Measurements from ENCODE around the gene ATP5IF1. TPM values are rescaled to one million over a fixed set of nuclear protein-coding genes. Genes with fewer than 3 reads are reported as not detected.
A peak's percentile ranks its signal among the peaks of the same experiment; 100 is the strongest.

The ATP5IF1 gene
- total and polyA plus RNA-seq, 2 donors (not counting 1 experiment from before 2014, with no cell fraction given): 88.1 to 128 TPM

- Mint-ChIP-seq H3K27ac (no peak overlapping the region), H3K4me3 (no peak overlapping the region), H3K9me3 (ENCODE audit: insufficient read depth) (no peaks in the 10 kb centered on the region), H3K4me1 (peaks cover 25% of the 10 kb centered on the region), H3K27me3 (no peaks in the 10 kb centered on the region)
- DNase-seq: no peak
- Histone ChIP-seq H3K4me3 (ENCODE audit: control extremely low read depth in 1 of 5, extremely low read depth in 1 of 5, insufficient read depth in 1 of 5, low read depth in 2 of 5, low read length in 4 of 5) (no peak overlapping the region), H3K4me1 (ENCODE audit: control insufficient read depth in 2 of 2, insufficient read depth in 2 of 2, low read length in 2 of 2) (peaks cover 5 to 19% of the 10 kb centered on the region in 2 donors), H3K27ac (ENCODE audit: low read length in 2 of 2) (no peak overlapping the region), H4K20me1 (ENCODE audit: control insufficient read depth, insufficient read depth, low read length, poor library complexity, severe bottlenecking) (no peaks in the 10 kb centered on the region), H2AFZ (ENCODE audit: insufficient read depth, low read depth, low read length, poor library complexity, severe bottlenecking) (no peak overlapping the region), H3K79me2 (ENCODE audit: control insufficient read depth, insufficient read depth, low read length) (peaks cover 75% of the 10 kb centered on the region), H3K9ac (ENCODE audit: low read length) (no peak overlapping the region), H3K27me3 (replicated peaks in 1 of 4; ENCODE audit: control extremely low read depth in 1 of 4, control insufficient read depth in 3 of 4, insufficient read depth in 4 of 4, low read length in 3 of 4) (no peaks in the 10 kb centered on the region), H3K9me3 (ENCODE audit: control extremely low read depth in 1 of 3, control insufficient read depth in 2 of 3, insufficient read depth in 1 of 3, low read length in 2 of 3) (no peaks in the 10 kb centered on the region), H3K4me2 (replicated peaks; ENCODE audit: low read depth, low read length, poor library complexity, severe bottlenecking) (no peak overlapping the region), H3K36me3 (replicated peaks in 1 of 2; ENCODE audit: control extremely low read depth in 1 of 2, control insufficient read depth in 1 of 2, extremely low read depth in 1 of 2, insufficient read depth in 2 of 2, low read length in 1 of 2) (peaks cover 0 to 33% of the 10 kb centered on the region in 2 experiments)
- CTCF ChIA-PET: interaction anchor here (1.0 to 2.0 kb wide), 2 partner anchors 117 to 139 kb away, joined by 3 to 7 read pairs; no protein-coding TSS in a partner anchor
- POLR2A ChIA-PET: no interaction called here
- intact Hi-C loops (cut with micrococcal nuclease): loop anchor here (10.0 kb wide), 1 partner anchor 395 kb away; the partner anchor contains the start of gene PPP1R8
- TF ChIP-seq CTCF (IDR thresholded peaks at IDR 0.05) (no peak), EZH2 (IDR thresholded peaks at IDR 0.05; ENCODE audit: borderline replicate concordance, insufficient read depth, low read depth, low read length, poor library complexity, severe bottlenecking) (no peak)
- ATAC-seq (ENCODE audit: low read depth): no peak
- WGBS (ENCODE audit: insufficient coverage): no CpG with 5 or more reads among the region's 2 CpGs
Observed at GRCh38 chr1:28229996-28230395, 5.9 kb upstream of the ATP5IF1 start.

DNA sequence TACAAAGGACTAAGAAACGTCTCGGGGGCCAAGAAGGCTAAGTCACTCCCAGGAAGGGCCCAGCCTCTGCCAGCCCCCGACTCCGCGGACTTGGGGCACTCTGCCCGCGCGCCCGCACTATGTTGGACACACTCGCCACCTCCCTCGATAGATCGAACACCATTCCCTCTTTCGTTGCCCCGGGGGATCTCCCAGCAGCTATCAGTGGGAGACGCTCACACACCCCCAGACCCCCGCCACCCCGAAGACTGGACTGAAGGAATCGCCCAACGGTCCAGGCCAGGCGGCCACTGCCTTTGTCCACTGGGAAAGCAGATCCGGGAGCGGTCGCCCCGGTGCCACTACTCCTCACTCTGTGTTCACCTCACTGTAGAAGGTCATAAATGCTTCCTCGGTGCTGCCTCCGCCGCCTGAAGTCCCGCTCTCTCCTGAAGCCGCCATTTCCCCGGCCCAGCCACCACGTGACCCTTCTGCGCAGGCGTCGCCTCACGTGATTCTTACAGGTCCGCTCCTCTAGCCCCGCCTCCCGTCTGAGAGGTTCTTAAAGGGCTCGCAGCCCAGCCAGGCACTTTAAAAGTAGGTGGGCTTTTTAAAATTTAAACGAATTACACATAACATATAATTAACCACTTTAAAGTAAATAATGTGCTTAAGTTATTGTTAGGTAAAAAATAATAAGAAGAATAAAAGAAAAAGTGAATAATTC lies 3.2 kb upstream of the ATP5IF1 start, which contains the start of gene DNAJC8:
TSS of gene DNAJC8 (minus strand) at position 472 of the 706 bp plus-strand sequence. CDS start at position 441, 31 bp downstream.
- H3K4me1 Mint-ChIP-seq: peaks cover 25% of the 10 kb centered on the region
- H3K4me3 Mint-ChIP-seq: peak within 1 kb of the TSS; percentile 99
- POLR2A ChIA-PET: no interaction called here
- Histone ChIP-seq H3K4me3 (ENCODE audit: control extremely low read depth in 1 of 5, extremely low read depth in 1 of 5, insufficient read depth in 1 of 5, low read depth in 2 of 5, low read length in 4 of 5) (peak within 1 kb of the TSS; percentile 64 to 100 (median 97)), H2AFZ (ENCODE audit: insufficient read depth, low read depth, low read length, poor library complexity, severe bottlenecking) (peak within 1 kb of the TSS; percentile 87), H3K9ac (ENCODE audit: low read length) (peak within 1 kb of the TSS; percentile 99), H3K4me1 (ENCODE audit: control insufficient read depth in 2 of 2, insufficient read depth in 2 of 2, low read length in 2 of 2) (peaks cover 16 to 40% of the 10 kb centered on the region in 2 donors), H3K4me2 (replicated peaks; ENCODE audit: low read depth, low read length, poor library complexity, severe bottlenecking) (peak within 1 kb of the TSS; percentile 86), H3K36me3 (replicated peaks in 1 of 2; ENCODE audit: control extremely low read depth in 1 of 2, control insufficient read depth in 1 of 2, extremely low read depth in 1 of 2, insufficient read depth in 2 of 2, low read length in 1 of 2) (peaks cover 0 to 21% of the 10 kb centered on the region in 2 experiments), H4K20me1 (ENCODE audit: control insufficient read depth, insufficient read depth, low read length, poor library complexity, severe bottlenecking) (no peaks in the 10 kb centered on the region), H3K27me3 (replicated peaks in 1 of 4; ENCODE audit: control extremely low read depth in 1 of 4, control insufficient read depth in 3 of 4, insufficient read depth in 4 of 4, low read length in 3 of 4) (no peaks in the 10 kb centered on the region), H3K27ac (ENCODE audit: low read length in 2 of 2) (peak within 1 kb of the TSS; percentile 75 to 97), H3K79me2 (ENCODE audit: control insufficient read depth, insufficient read depth, low read length) (peaks cover 76% of the 10 kb centered on the region), H3K9me3 (ENCODE audit: control extremely low read depth in 1 of 3, control insufficient read depth in 2 of 3, insufficient read depth in 1 of 3, low read length in 2 of 3) (no peaks in the 10 kb centered on the region)
- ATAC-seq (ENCODE audit: low read depth) (peak; percentile 54), DNase-seq (peak; percentile 95)
- WGBS (ENCODE audit: insufficient coverage): under 1% methylated on average over 34 of the region's 40 CpGs
- H3K9me3 Mint-ChIP-seq (ENCODE audit: insufficient read depth): no peaks in the 10 kb centered on the region
- no peaks in the 10 kb centered on the region for H3K27me3 Mint-ChIP-seq
- no peak for TF ChIP-seq EZH2 (IDR thresholded peaks at IDR 0.05; ENCODE audit: borderline replicate concordance, insufficient read depth, low read depth, low read length, poor library complexity, severe bottlenecking)
- no peak for TF ChIP-seq CTCF (IDR thresholded peaks at IDR 0.05)
- intact Hi-C loops (cut with micrococcal nuclease): loop anchor here (1.0 to 10.0 kb wide), 3 partner anchors 14 to 398 kb away; partner anchors contain the start of genes PPP1R8 and SESN2
- CTCF ChIA-PET: interaction anchor here (7.7 kb wide), 1 partner anchor 16 kb away, joined by 65 read pairs; no protein-coding TSS in a partner anchor
- peak within 1 kb of the TSS; percentile 98 for H3K27ac Mint-ChIP-seq
